ENCODE data around the gene C8G.

C8G gene

GRCh38 chr9:136984464-136985026 is 39.5 kb downstream of the C8G start:
- Histone ChIP-seq H3K4me1 (ENCODE audit: low read depth, poor library complexity, severe bottlenecking) (no peaks in the 10 kb centered on the region), H4K20me1 (ENCODE audit: insufficient read depth) (no peaks in the 10 kb centered on the region), H3K36me3 (ENCODE audit: insufficient read depth) (no peaks in the 10 kb centered on the region), H3K9ac (no peak overlapping the region), H3K4me3 (IDR thresholded peaks at IDR 0.05; ENCODE audit: insufficient read depth, low read depth, low read length) (no peak overlapping the region), H2AFZ (ENCODE audit: low read depth) (no peak overlapping the region), H3K27me3 (ENCODE audit: insufficient read depth, low read depth) (peaks cover 78% of the 10 kb centered on the region), H3K4me2 (no peak overlapping the region), H3K79me2 (ENCODE audit: insufficient read depth, low read depth) (no peaks in the 10 kb centered on the region), H3K27ac (no peak overlapping the region)
- no peak for TF ChIP-seq CTCF (conservative IDR thresholded peaks at IDR 0.05; ENCODE audit: low read depth, low read length)

GRCh38 chr9:136985027-136985602 is 40.1 kb downstream of the C8G start:
- H3K4me3 ChIP-seq (IDR thresholded peaks at IDR 0.05; ENCODE audit: insufficient read depth, low read depth, low read length): no peak overlapping the region

GRCh38 chr9:136985853-136986252 is 40.8 kb downstream of the C8G start:
- Histone ChIP-seq H2AFZ (ENCODE audit: low read depth) (no peak overlapping the region), H3K4me2 (no peak overlapping the region), H3K4me3 (IDR thresholded peaks at IDR 0.05; ENCODE audit: insufficient read depth, low read depth, low read length) (no peak overlapping the region), H3K79me2 (ENCODE audit: insufficient read depth, low read depth) (no peaks in the 10 kb centered on the region), H3K27ac (no peak overlapping the region), H3K27me3 (ENCODE audit: insufficient read depth, low read depth) (peaks cover 88% of the 10 kb centered on the region), H3K4me1 (ENCODE audit: low read depth, poor library complexity, severe bottlenecking) (no peaks in the 10 kb centered on the region), H3K9ac (no peak overlapping the region), H3K36me3 (ENCODE audit: insufficient read depth) (no peaks in the 10 kb centered on the region), H4K20me1 (ENCODE audit: insufficient read depth) (no peaks in the 10 kb centered on the region)
- TF ChIP-seq CTCF (conservative IDR thresholded peaks at IDR 0.05; ENCODE audit: low read depth, low read length): no peak

More at GRCh38 chr9:136985027-136985602, 40.1 kb downstream of the C8G start:
- H3K4me2 ChIP-seq: no peak overlapping the region
- H2AFZ ChIP-seq (ENCODE audit: low read depth): no peak overlapping the region
- no peaks in the 10 kb centered on the region for H3K36me3 ChIP-seq (ENCODE audit: insufficient read depth)
- no peaks in the 10 kb centered on the region for H3K79me2 ChIP-seq (ENCODE audit: insufficient read depth, low read depth)
- H3K27ac ChIP-seq: no peak overlapping the region
- H3K27me3 ChIP-seq (ENCODE audit: insufficient read depth, low read depth): peaks cover 83% of the 10 kb centered on the region
- H4K20me1 ChIP-seq (ENCODE audit: insufficient read depth): no peaks in the 10 kb centered on the region
- TF ChIP-seq CTCF (conservative IDR thresholded peaks at IDR 0.05; ENCODE audit: low read depth, low read length): no peak
- H3K9ac ChIP-seq: no peak overlapping the region
- H3K4me1 ChIP-seq (ENCODE audit: low read depth, poor library complexity, severe bottlenecking): no peaks in the 10 kb centered on the region

- Histone ChIP-seq H3K4me2 (no peak overlapping the region), H3K27ac (no peak overlapping the region), H3K4me1 (ENCODE audit: low read depth, poor library complexity, severe bottlenecking) (peaks cover 9% of the 10 kb centered on the region), H2AFZ (ENCODE audit: low read depth) (no peak overlapping the region), H3K9ac (no peak overlapping the region), H3K4me3 (IDR thresholded peaks at IDR 0.05; ENCODE audit: insufficient read depth, low read depth, low read length) (no peak overlapping the region), H4K20me1 (ENCODE audit: insufficient read depth) (no peaks in the 10 kb centered on the region), H3K79me2 (ENCODE audit: insufficient read depth, low read depth) (no peaks in the 10 kb centered on the region), H3K27me3 (ENCODE audit: insufficient read depth, low read depth) (peaks cover 74% of the 10 kb centered on the region), H3K36me3 (ENCODE audit: insufficient read depth) (no peaks in the 10 kb centered on the region)
- TF ChIP-seq CTCF (conservative IDR thresholded peaks at IDR 0.05; ENCODE audit: low read depth, low read length): no peak
Observed at GRCh38 chr9:136988872-136989271, 43.8 kb downstream of the C8G start.
